Vagina (tissue), 2 donors: ENCODE measurements around the gene IFT27.

Experiments used
- POLR2A ChIP-seq, 2 donors: fragments of 450-650 bp; IDR thresholded peaks; one replicate each; pipeline ENCODE4 v1.6.1; 2017; ENCODE audit warnings: antibody characterized with exemption in 2 of 2, mild to moderate bottlenecking in 2 of 2, moderate library complexity in 2 of 2
- TF ChIP-seq, protein P1 (sequence below), 3 experiments: fragments of 450-650 bp in 2 of 3; fragments of 200-600 bp in 1 of 3; sonication (generic) in 1 of 3; IDR thresholded peaks; one replicate each; pipeline ENCODE4 v1.5.1; 2017 to 2019; ENCODE audit warnings: antibody characterized with exemption in 3 of 3, mild to moderate bottlenecking in 2 of 3, moderate library complexity in 2 of 3

DNA sequence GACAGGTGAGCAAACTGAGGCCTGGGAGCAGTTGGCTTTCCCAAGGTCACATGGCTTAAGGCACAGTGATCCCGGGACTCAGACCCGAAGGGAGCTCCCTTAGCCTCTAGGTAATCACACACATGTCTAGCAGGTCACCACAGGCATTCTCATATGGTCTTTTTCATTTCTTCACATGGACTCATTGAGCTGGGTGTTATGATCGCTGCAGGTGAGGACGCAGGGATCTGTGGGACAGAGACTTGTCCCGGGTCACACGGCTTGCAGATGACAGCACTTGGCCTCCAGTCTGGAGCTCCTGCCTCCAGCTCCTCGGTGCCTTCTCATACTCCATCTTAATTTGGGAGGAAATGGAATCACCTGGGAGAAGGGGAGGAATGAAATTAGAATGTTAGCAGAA lies 48.8 kb downstream of the IFT27 start:
- no peak for TF ChIP-seq POLR2A (IDR thresholded peaks at IDR 0.05)
- TF ChIP-seq, protein P1, sequence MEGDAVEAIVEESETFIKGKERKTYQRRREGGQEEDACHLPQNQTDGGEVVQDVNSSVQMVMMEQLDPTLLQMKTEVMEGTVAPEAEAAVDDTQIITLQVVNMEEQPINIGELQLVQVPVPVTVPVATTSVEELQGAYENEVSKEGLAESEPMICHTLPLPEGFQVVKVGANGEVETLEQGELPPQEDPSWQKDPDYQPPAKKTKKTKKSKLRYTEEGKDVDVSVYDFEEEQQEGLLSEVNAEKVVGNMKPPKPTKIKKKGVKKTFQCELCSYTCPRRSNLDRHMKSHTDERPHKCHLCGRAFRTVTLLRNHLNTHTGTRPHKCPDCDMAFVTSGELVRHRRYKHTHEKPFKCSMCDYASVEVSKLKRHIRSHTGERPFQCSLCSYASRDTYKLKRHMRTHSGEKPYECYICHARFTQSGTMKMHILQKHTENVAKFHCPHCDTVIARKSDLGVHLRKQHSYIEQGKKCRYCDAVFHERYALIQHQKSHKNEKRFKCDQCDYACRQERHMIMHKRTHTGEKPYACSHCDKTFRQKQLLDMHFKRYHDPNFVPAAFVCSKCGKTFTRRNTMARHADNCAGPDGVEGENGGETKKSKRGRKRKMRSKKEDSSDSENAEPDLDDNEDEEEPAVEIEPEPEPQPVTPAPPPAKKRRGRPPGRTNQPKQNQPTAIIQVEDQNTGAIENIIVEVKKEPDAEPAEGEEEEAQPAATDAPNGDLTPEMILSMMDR (IDR thresholded peaks at IDR 0.05), result no peak
